Left forelimb (tissue), 1 donor: ENCODE data around the gene DCN.
A peak's percentile ranks its signal among the peaks of the same experiment; 100 is the strongest.

ENCODE experiments used
- DNase-seq: peaks from one replicate; pipeline ENCODE4 v3.0.0-alpha.2; 2018; ENCODE audit warnings: low spot score

DCN gene

DNA sequence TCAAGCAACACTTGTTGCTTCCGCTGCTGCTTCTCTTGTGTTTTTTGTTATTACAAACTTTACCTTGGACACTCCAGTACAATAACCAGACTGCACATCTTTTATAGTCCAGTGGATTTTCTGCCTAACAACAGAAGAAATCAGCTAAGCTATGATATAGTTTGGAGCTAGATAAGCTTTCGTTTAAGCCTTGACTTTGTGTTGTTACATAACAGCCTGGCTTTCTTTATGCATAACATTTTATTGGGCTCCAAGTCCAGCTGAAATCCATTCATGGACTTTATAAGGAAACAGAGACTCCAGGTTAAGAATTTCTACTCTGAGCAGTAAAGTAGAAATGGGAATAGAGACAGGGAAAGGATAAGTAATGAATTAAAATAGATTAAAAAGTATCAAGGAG, 3.5 kb upstream of the DCN start:
- DNase-seq = no peak

- no peak for DNase-seq
Measured at GRCh38 chr12:91185421-91185820, 2.8 kb upstream of the DCN start.

GRCh38 chr12:91183551-91183950, 934 bp upstream of the DCN start:
- no peak for DNase-seq

DNA sequence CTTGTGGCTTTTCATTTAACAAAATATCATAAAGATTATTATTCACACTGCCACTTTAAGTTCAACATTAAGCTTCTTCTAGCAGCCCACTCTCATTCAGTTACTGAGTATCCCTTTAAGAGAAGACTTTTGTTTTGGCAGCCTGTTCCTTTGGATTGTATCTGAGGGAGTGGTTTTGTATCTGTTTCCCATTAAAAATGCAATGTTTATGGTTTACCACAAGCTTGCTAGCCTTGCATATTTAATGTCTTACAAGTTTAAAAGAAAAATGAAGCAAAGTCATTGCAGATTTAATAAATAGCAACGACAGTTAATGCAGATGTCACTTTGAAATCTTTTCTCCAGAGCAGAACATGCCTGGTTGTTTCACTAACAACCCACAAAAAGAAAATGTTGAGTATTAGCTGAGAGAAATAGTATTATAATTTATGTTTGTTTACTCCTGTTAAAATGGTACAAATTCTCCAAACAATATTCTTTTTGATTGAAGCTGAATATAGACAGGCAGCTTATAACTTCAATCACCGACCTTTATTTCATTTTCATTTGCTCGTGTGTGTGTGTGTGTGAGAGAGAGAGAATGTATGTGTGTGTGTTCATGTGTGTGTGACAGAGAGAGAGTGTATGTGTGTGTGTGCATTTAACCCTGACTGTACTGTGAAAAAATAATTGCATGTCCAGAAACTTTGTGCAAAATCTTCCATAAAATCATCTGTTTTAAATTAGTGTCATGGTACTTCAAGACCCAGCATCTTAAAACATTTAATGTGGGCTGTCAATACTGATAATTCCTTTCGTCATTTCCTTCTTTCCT, 1.8 kb downstream of the DCN start:
- no peak for DNase-seq

GRCh38 chr12:91179966-91180561, 2.6 kb downstream of the DCN start:
- DNase-seq = no peak

DNA sequence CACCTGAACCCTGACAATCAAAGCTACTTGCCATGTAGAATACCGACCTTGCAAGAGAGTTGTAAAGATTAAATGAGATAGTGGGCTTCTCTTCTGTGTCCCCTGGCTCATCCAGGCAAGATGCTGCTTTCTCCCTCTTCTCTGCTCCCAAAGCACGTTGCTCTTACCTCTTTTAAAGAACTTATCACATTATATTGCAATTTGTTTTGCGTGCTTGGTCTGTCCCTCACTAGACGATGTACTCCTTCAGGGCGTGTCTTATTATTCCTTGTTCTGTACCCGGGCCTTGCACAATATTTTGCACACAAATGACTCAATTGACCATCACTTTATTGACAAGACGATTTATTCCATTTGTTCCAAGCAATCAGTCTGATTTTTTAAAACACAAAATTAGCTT, 3.3 kb downstream of the DCN start:
- peak; percentile 64 for DNase-seq

DNA sequence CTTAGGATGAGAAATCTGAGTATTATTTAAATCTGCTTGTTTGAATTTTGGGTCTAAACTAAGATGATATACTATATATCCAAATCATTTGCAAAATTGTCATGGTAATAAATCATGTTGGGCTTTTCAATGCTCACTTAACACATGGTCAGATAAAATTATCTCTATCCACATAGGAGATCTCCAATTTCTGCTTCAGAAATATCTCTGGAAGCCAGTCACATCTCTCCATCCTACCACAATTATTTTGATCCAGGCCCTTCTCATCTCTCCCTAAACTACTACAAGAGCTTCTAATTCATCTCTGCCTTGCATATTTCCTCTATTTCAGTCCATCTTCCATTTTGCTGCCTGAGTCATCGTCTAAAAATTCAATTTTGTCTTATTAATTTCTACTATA, 3.8 kb downstream of the DCN start:
- no peak for DNase-seq

- DNase-seq = peak; percentile 73
Measured at GRCh38 chr12:91178139-91178561, 4.5 kb downstream of the DCN start.

- no peak for DNase-seq
Measured at GRCh38 chr12:91177381-91177780, 5.2 kb downstream of the DCN start.

GRCh38 chr12:91176915-91177314, 5.7 kb downstream of the DCN start:
- no peak for DNase-seq

DNA sequence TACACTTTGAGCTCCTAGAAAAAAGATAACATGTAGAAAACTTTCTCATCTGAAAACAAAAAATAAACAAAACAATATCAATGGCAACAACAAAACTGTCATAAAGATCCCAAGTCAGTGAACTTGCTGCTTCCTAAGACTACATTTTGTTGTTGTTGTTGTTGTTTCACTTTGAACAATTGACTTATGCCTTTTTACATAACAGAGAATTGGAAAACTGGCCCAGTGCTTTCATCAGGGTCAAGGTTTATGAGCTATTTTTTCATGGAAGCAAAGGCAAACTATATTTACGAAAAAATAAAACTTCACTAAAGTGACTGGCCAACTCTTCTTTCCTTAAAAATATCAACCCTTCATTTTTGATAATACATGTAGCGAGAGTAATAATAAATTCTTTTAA, 6.3 kb downstream of the DCN start:
- DNase-seq = no peak

DNA sequence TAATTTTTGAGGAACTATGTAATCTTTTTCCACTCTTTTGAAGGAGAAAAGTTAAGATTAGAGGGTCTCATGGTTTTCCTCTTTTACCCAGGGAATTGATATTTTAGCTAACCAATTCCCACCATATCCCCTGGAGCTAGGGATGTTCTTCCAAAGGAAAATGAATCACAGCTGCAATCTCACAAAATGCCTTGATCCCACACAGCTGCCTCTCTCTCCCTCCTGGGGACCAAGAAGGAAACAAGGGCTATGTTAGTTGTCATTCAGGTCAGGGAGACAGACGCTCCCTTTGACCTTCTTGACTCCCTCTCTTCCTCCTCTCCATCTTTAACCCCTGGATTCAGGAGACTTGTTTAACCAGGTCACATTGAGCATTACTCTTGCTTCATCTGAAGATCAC, 9.5 kb downstream of the DCN start:
- DNase-seq = no peak

- no peak for DNase-seq
Measured at GRCh38 chr12:91172096-91172495, 10.5 kb downstream of the DCN start.

GRCh38 chr12:91171476-91171875, 11.1 kb downstream of the DCN start:
- no peak for DNase-seq

GRCh38 chr12:91163116-91163515, 19.5 kb downstream of the DCN start:
- no peak for DNase-seq

- DNase-seq = no peak
Measured at GRCh38 chr12:91161009-91161408, 21.6 kb downstream of the DCN start.

GRCh38 chr12:91155990-91156389, 26.6 kb downstream of the DCN start:
- no peak for DNase-seq

DNA sequence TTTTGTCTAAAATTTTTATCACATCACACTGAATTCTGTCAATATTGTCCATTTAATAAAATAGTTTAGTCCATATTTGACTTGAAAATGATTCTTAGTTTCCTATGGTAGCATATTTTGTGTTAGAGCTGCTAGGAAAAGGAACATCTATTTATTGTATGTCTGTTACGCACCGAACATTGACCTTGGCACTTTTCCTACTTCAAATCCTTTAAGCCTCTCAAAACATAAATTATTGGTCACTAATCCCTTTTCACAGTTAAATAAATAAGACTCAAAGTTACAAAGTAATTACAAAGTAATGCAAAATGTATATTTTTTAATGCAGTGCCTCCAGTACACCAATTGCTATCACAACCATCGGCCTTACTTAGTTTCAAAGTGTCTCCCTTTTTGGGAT, 28.5 kb downstream of the DCN start:
- DNase-seq = no peak

DNA sequence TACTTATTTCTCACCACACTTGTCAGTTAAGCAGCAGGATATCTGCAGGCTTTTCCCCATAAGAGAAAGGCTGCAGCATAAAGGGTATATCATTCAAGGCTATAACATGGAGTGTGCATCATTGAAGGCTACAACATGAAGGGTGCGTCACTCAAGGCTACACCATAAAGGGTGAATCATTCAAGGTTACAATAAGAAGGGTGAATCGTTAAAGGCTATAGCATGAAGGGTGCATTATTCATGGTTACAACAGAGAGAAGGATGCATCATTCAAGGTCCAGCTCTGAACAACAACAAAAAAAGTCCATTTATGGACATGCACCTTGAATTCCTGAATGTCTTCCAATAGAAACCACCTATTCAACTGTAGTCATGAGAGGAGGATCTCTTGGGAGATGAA, 38.6 kb downstream of the DCN start:
- DNase-seq = no peak

- no peak for DNase-seq
Measured at GRCh38 chr12:91143206-91143605, 39.4 kb downstream of the DCN start.

DNA sequence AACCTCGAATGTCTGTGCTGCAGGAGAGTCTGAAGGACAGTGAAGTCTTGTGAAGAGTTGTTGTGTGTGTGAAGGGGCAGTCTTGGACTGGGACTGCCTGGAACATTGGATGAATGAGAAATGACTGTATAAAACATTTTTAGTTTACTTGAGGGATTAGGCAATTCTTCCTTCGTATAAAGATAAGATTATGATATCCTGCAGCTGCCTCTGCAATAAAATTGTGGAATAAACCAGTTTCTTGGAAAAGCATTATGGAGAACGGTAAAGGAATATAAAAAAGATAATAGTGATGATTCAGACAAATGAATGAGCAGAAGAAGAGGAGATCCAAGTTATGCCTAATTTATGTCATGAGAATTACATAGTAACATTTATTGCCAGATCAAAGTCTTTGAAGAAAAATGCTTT, 40.4 kb downstream of the DCN start:
- DNase-seq = no peak

DNA sequence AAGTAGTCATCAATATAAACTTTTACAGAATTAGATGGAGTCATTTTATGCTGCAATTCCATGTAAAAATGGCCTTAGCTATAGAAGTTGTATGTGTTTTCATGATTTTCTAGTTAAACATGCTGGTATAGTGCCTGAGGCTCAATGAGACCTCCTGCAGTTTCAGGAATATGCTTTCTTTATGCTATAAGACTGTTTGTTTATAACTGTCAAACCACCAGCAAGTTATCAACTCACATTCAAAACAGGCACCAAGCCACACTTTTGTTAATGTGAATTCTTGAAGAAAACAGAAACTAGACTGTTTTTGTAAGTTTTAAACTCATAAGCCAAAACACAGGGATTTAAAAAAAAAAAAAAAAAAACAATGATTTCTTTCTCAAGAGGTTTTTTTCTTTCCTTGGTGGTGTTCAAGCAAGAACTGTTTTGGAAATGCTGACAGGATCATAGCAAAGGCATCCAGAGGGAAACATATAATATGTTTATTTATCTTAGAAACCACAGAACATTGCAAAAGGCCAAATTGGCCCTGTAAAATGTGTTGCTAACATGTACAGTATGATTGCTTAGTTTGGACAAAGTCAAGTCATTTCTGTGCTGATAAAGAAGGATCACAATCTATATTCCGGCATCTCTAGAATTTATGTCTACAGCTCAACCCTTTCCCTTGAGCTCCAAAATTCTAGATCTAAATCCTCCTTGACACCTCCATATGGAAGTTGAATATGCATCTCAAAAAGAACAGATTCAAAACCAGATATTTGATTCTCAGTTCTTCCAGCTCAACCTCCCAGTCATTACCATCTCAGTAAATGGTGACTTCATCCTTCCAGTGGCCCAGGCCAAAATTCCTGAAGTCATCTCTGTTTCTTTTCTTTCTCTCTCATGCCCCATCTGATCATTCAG, 42.3 kb downstream of the DCN start:
- DNase-seq = no peak

DNA sequence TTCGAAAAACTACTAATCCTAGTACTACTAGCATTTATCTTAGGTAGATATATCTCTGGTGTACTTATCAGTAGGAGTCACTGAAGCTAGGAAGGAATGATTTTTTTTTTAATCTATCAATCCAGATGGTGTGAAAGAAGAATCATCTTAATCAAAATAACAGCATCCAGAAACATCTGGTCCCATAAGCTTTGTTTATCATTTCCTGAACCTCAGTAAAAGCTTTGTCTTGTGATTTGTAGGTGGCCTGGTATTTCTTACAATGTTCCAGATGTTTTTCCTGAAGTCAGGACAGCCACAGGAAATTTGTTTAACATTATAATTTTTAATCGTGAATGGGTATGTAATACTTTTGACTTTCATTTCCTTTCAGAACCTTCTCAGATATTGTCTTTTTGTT, 43.3 kb downstream of the DCN start:
- DNase-seq = no peak
